ENCODE data around the gene MID2.

DNA sequence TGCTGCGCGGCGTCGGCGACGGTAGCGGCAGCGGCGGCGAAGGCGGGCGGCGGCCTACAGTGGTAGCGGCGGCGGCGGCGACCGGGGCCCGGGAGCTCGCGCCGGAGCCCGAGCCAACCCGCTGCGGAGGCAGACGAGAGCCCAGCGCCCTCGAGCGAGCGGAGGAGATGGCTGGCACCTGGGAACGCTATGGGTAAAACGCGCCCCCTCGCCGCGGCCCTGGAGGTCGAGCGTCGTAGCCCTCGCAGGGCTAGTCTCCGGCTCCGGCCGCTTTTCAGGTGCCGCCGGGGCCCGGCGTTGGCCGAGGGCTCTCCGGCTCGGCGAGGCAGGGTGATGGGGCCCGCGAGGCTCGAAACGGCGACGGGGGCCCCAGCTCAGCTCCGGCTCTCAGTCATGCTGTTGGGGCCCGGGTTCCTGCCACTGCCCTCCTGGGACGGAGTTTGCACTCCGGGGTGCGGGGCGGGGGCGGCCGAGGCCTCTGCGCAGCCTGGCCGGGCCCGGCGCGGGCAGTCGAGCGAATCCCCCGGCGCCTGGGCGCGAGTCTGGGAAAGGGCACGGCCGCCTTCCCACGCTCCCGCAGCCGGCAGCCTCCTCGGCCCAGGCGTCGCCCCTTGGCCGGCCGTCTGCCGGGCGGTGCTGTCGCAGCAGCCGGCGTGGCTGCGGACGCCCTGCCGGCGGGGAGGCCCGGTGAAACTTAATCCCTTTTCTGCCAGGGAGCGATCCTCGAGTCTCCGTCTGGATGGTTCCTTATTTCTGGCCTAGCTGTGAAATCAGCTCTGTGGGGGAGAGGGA is 768 bp downstream of the MID2 start:
- TF ChIP-seq, protein P1, sequence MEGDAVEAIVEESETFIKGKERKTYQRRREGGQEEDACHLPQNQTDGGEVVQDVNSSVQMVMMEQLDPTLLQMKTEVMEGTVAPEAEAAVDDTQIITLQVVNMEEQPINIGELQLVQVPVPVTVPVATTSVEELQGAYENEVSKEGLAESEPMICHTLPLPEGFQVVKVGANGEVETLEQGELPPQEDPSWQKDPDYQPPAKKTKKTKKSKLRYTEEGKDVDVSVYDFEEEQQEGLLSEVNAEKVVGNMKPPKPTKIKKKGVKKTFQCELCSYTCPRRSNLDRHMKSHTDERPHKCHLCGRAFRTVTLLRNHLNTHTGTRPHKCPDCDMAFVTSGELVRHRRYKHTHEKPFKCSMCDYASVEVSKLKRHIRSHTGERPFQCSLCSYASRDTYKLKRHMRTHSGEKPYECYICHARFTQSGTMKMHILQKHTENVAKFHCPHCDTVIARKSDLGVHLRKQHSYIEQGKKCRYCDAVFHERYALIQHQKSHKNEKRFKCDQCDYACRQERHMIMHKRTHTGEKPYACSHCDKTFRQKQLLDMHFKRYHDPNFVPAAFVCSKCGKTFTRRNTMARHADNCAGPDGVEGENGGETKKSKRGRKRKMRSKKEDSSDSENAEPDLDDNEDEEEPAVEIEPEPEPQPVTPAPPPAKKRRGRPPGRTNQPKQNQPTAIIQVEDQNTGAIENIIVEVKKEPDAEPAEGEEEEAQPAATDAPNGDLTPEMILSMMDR (conservative IDR thresholded peaks at IDR 0.05; ENCODE audit: low read length) = no peak
- TF ChIP-seq EZH2phosphoT487 (IDR thresholded peaks at IDR 0.05; ENCODE audit: borderline replicate concordance) = no peak
